ENCODE measurements around the gene SLC30A5. TPM values are rescaled to one million over a fixed set of nuclear protein-coding genes. Genes with fewer than 3 reads are reported as not detected.
"Not testable (repeated sequence)": the region's sequence is repeated elsewhere in the genome, so short reads cannot be mapped to it uniquely, and the experiment has no call there.

Gene SLC30A5
- total and polyA plus RNA-seq, 12 donors: 17.9 to 36.7 (median 31.7) TPM

- 71 to 89% methylated on average over 7 of the region's 7 CpGs for WGBS, 2 donors
- Histone ChIP-seq H3K9me3 (no peaks in the 10 kb centered on the region), H3K4me3 (no peak overlapping the region), H3K27me3 (no peaks in the 10 kb centered on the region), H3K36me3 (peaks cover 0 to 54% (median 17%) of the 10 kb centered on the region in 9 donors), H3K27ac (no peak overlapping the region), H3K4me1 (no peaks in the 10 kb centered on the region)
- DNase-seq (no peak), ATAC-seq (no peak)
- TF ChIP-seq, protein P1, sequence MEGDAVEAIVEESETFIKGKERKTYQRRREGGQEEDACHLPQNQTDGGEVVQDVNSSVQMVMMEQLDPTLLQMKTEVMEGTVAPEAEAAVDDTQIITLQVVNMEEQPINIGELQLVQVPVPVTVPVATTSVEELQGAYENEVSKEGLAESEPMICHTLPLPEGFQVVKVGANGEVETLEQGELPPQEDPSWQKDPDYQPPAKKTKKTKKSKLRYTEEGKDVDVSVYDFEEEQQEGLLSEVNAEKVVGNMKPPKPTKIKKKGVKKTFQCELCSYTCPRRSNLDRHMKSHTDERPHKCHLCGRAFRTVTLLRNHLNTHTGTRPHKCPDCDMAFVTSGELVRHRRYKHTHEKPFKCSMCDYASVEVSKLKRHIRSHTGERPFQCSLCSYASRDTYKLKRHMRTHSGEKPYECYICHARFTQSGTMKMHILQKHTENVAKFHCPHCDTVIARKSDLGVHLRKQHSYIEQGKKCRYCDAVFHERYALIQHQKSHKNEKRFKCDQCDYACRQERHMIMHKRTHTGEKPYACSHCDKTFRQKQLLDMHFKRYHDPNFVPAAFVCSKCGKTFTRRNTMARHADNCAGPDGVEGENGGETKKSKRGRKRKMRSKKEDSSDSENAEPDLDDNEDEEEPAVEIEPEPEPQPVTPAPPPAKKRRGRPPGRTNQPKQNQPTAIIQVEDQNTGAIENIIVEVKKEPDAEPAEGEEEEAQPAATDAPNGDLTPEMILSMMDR (IDR thresholded peaks at IDR 0.05): no peak
- intact Hi-C loops (cut with DNase I): no loop called here
Measured at GRCh38 chr5:69134126-69134525, 40.3 kb downstream of the SLC30A5 start.

DNA sequence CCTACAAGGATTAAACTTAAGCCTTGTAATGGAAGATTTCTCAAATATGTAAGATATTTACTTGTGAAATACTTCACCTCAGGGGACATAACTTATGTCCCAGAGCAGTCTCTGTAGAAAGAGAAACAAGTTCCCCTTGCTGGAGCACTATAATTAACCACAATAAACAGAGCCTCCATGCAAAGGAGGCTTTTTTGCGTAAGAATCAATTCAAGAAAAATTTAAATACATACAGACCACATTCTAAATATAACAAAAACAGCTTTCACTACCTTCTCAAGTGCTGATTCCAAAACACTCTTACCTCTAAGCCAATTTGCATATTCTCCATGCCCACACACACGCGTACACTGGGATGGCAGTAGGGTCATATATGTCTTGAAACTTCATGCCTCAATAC, 42.5 kb downstream of the SLC30A5 start:
- TF ChIP-seq, protein P1 (IDR thresholded peaks at IDR 0.05): no peak
- Histone ChIP-seq H3K9me3 (peaks cover 0 to 19% (median 5%) of the 10 kb centered on the region in 11 donors), H3K27ac (no peak overlapping the region), H3K36me3 (peaks cover 0 to 33% (median 0%) of the 10 kb centered on the region in 9 donors), H3K27me3 (no peaks in the 10 kb centered on the region), H3K4me1 (no peaks in the 10 kb centered on the region), H3K4me3 (no peak overlapping the region)
- intact Hi-C loops (cut with DNase I): no loop called here
- 91 to 93% methylated on average over 3 of the region's 3 CpGs for WGBS, 2 donors
- no peak for DNase-seq
- ATAC-seq: no peak

GRCh38 chr5:69137208-69137607, 43.4 kb downstream of the SLC30A5 start:
- Histone ChIP-seq H3K9me3 (peaks cover 0 to 22% (median 5%) of the 10 kb centered on the region in 11 donors), H3K36me3 (peaks cover 0 to 23% (median 0%) of the 10 kb centered on the region in 9 donors)
- DNase-seq; H3K27ac ChIP-seq; H3K4me3 ChIP-seq; H3K4me1 ChIP-seq; ATAC-seq; H3K27me3 ChIP-seq; intact Hi-C loops (cut with DNase I): not testable (repeated sequence)
- 98 to 100% methylated on average over 1 of the region's 1 CpG for WGBS, 2 donors

GRCh38 chr5:69137807-69138206, 44.0 kb downstream of the SLC30A5 start:
- intact Hi-C loops (cut with DNase I): no loop called here
- H3K27ac ChIP-seq: no peak overlapping the region
- no peak overlapping the region for H3K4me3 ChIP-seq
- TF ChIP-seq, protein P1 (IDR thresholded peaks at IDR 0.05): no peak
- no peaks in the 10 kb centered on the region for H3K4me1 ChIP-seq
- DNase-seq: no peak
- no peaks in the 10 kb centered on the region for H3K27me3 ChIP-seq
- peaks cover 0 to 18% (median 0%) of the 10 kb centered on the region in 9 donors for H3K36me3 ChIP-seq
- H3K9me3 ChIP-seq: peaks cover 0 to 22% (median 5%) of the 10 kb centered on the region in 11 donors
- 97 to 98% methylated on average over 5 of the region's 5 CpGs for WGBS, 2 donors
- no peak for ATAC-seq

DNA sequence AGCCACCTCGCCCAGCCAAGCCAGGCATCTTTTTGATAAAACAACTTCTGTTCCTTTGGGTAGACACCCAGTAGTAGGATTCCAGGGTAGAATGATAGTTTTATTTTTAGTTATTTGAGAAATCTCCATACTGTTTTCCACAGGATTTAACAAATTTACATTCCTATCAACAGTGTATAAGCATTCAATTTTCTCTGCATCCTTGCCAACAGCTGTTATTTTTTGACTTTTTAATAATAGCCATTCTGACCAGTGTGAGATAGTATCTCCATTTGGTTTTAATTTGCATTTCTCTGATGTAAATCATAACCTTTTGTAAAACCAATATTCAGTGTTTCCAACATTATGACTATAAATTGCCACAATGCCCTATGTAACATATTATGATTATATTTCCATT, 45.0 kb downstream of the SLC30A5 start:
- WGBS, 2 donors: 87% methylated on average over 1 of the region's 1 CpG
- no peak for ATAC-seq
- no peak for DNase-seq
- Histone ChIP-seq H3K27me3 (no peaks in the 10 kb centered on the region), H3K27ac (no peak overlapping the region), H3K36me3 (peaks cover 0 to 9% (median 0%) of the 10 kb centered on the region in 9 donors), H3K4me3 (no peak overlapping the region), H3K4me1 (no peaks in the 10 kb centered on the region), H3K9me3 (peaks cover 0 to 22% (median 5%) of the 10 kb centered on the region in 11 donors)
- TF ChIP-seq, protein P1 (IDR thresholded peaks at IDR 0.05): no peak
- intact Hi-C loops (cut with DNase I): no loop called here

GRCh38 chr5:69140239-69140638, 46.4 kb downstream of the SLC30A5 start:
- H3K4me1 ChIP-seq; H3K36me3 ChIP-seq; H3K27me3 ChIP-seq; H3K4me3 ChIP-seq; ATAC-seq; DNase-seq; H3K27ac ChIP-seq; intact Hi-C loops (cut with DNase I): not testable (repeated sequence)
- 93 to 94% methylated on average over 4 of the region's 4 CpGs for WGBS, 2 donors
- peaks cover 0 to 22% (median 5%) of the 10 kb centered on the region in 11 donors for H3K9me3 ChIP-seq

All from heart right ventricle (tissue), 16 donors.